Glomerular endothelial cell (primary cell): Measurements from ENCODE around the gene PLA2G1B. TPM values are rescaled to one million over a fixed set of nuclear protein-coding genes. Genes with fewer than 3 reads are reported as not detected.

ENCODE experiments used
- DNase-seq: peaks from one replicate; pipeline ENCODE4 v3.0.0-alpha.2; 2011; ENCODE audit warnings: low read depth, low spot score; ENCODE audit errors: extremely low read depth
- total RNA-seq: library from RNA; depleted of rRNA; stranded (reverse); fragments of >200 nt; gene quantifications from 2 replicates; pipeline ENCODE4 v1.2.3, GENCODE V29; 2015

The PLA2G1B gene
- total RNA-seq, 1 donor from 2014 or later = not detected

- DNase-seq = no peak
Measured at GRCh38 chr12:120276734-120277133, 50.8 kb downstream of the PLA2G1B start.

Other genes with a start within 250 kb of the PLA2G1B start
- gene RAB35, start 211.0 kb downstream of the PLA2G1B start, total RNA-seq = 40.5 and 47.1 TPM in 2 replicates
- 66.9 and 96.0 TPM in 2 replicates for gene GCN1, start 133.1 kb downstream of the PLA2G1B start, total RNA-seq
- gene RPLP0, start 126.7 kb downstream of the PLA2G1B start, total RNA-seq = 2,362 and 4,447 TPM in 2 replicates
- 279 and 332 TPM in 2 replicates for gene PXN, start 62.0 kb downstream of the PLA2G1B start, total RNA-seq
- under 0.01 TPM in 2 replicates for gene RNU4-2, start 35.9 kb downstream of the PLA2G1B start, total RNA-seq
- under 0.01 TPM in 2 replicates for gene RNU4-1, start 34.5 kb downstream of the PLA2G1B start, total RNA-seq
- gene SIRT4, start 25.5 kb downstream of the PLA2G1B start, total RNA-seq = 0.24 and 0.88 TPM in 2 replicates
- gene MSI1, start 41.4 kb upstream of the PLA2G1B start, total RNA-seq = not detected in 2 replicates
- 455 and 459 TPM in 2 replicates for gene COX6A1, start 110.3 kb upstream of the PLA2G1B start, total RNA-seq
- 42.4 and 76.2 TPM in 2 replicates for gene TRIAP1, start 118.6 kb upstream of the PLA2G1B start, total RNA-seq
- 16.9 and 19.9 TPM in 2 replicates for gene GATC, start 118.7 kb upstream of the PLA2G1B start, total RNA-seq
- 77.6 and 104 TPM in 2 replicates for gene SRSF9, start 142.0 kb upstream of the PLA2G1B start, total RNA-seq
- gene DYNLL1, start 168.3 kb upstream of the PLA2G1B start, total RNA-seq = 425 and 462 TPM in 2 replicates
- gene COQ5, start 201.4 kb upstream of the PLA2G1B start, total RNA-seq = 17.6 and 30.3 TPM in 2 replicates
- gene RNF10, start 206.6 kb upstream of the PLA2G1B start, total RNA-seq = 97.2 and 111 TPM in 2 replicates